Endometrium (tissue), 2 donors: ENCODE results near the gene PPIG.
"Not testable (repeated sequence)": the region's sequence is repeated elsewhere in the genome, so short reads cannot be mapped to it uniquely, and the experiment has no call there.

Experiments
- FAIRE-seq: peaks from 2 replicates; lab custom pipeline; 2012; peaks lifted over from hg19 to GRCh38; lab: Jason Lieb, UNC
- donor health status: control.
- donor health status: control.

Gene PPIG

DNA sequence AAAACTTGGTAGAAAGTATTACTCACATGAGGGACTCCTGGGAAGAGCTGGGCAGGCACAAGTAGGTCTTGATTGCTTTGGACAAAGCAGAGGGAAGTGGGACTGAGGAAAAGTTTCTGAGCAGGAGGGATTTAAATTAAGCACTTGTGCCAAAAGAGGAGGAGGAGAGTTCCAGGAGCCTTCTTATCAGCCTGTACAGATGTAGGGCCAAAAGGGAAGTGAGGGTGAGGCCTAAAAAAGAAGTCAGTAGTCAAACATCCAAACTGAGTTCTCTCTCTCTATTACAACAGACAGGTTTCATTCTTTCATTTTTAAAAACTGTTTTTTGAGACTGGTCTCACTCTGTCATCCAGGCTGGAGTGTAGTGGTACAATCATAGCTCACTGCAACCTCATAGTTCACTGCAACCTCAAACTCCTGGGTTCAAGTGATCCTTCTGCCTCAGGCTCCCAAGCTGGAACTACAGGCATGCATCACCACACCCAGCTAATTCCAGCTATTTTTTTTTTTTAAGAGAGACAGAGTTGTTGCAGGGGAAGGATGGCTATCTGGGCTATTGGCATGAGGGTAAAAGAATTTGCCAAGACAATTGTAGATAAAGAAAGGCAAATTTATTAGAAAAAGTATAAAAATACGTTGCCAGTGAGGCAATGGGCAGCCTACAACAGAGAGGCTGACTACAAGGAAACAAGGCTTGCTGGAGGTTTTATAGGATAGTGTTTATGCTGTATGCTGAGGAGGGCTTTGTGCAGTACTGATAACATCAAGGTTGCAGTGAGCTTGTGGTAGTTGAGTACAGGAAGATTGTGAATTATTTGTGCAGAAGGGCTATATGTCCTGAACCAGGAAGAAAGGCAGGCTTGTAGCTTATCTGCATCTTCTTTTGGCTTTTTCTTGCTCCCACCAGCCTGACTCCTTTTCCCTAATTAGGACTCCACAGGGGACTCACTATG is 81.1 kb downstream of the PPIG start:
- no peak for FAIRE-seq

DNA sequence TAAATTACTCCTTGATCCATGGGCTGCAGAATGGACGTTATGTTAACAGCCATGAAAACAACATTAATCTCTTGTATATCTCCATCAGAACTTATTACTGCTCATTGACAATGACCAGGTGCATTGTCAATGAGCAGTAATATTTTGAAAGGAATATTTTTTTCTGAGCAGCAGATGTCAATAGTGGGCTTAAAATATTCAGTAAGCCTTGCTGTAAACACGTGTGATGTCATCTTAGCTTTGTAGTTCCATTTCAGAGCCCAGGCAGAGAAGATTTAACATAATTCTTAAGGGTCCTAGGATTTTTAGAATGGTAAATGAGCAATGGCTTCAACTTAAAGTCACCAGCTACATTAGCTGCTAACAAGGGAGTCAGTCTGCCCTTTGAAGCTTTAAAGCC is 83.4 kb downstream of the PPIG start:
- FAIRE-seq: no peak

DNA sequence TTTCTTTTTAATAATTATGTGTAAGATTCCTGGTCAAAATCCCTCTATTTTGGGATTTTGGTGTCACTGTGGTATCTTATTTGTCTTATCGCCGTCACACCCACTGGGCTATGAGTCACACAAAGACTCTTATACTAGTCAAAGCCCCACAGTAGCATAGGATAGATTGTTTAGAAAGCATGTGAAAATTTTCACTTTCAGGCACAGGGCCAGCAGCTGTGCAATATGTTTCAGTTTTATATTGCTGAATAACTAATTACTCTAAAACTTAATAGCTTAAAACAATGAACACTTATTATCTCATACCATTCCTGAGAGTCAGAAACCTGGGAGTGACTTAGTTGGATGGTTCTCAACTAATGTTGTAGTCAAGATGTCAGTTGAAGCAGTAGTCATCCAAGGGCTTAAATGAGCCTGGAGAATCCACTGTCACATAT is 86.1 kb downstream of the PPIG start:
- FAIRE-seq: no peak

DNA sequence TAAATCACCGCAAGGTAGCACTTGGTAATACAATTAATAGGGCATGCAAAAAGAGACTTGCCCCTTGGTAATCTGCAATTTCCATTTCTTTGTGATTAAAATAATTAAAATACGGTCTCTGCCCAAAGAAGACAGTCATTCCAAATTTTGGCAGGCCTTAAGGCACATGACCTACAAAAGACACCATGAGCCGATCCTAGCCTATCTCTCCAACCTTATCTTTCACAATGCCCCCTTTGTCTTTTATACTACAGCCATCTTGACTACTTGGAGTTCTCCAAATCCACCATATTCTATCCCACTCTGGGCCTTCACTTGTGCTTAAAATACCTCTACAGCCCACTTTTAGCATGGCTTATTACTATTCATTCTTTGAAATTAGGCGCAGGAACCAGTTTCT is 86.8 kb downstream of the PPIG start:
- no peak for FAIRE-seq

GRCh38 chr2:169672406-169672805 is 88.3 kb downstream of the PPIG start:
- no peak for FAIRE-seq

DNA sequence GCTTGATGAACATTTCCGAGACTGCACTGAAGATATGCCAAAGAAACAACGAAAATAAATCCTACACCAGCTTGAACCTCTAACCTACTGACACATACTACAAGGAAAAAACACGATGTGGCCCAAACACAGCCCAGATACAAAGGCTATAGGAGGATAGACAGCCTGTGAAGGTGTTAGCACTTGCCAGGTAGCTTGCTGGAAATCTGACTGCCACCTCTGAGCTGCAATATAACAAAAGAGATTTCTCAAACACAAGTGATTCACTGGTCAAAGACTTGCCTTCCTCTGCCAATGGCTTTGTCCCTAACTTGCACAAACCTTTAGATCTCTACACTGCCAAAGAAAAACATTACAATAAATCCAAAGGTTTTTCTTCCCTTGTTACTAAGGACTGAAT is 89.0 kb downstream of the PPIG start:
- no peak for FAIRE-seq

GRCh38 chr2:169673921-169674320 is 89.8 kb downstream of the PPIG start:
- FAIRE-seq: no peak

DNA sequence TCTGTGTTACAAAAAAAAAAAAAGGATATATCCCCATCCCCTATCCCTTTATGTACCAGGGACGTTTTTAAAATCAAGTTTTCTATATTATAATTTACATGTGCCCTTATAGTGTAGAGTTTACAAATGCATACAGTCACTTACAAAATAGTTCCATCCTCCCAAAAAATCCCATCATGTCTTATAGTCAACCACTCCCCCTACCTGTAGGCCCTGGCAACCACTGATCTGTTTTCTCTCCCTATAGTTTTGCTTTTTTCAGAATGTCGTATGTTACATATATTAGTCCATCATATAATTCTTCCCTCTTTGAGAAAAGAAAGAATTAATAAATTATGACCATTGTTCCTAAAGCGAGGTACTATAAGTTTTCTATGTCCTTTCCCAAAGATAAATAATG is 92.2 kb downstream of the PPIG start:
- no peak for FAIRE-seq

DNA sequence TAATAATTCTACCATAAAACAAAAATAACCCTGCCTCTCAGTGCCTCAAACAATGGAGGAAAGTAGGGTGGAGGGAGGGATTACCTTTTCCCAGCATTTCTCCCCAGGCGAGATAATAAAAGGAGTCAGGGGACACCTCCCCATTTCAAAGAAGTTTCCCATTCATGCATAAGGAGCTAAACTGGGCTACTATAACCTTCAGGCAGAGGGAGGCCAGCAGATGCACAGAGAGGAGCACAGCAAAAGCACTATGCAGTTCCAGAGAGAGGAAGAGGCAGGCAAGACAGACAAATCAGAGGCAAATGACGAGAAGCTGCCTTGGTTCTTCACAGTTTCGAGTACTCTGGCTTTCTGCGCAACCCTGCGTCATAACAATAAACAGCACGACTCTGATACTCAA is 92.7 kb downstream of the PPIG start:
- no peak for FAIRE-seq

DNA sequence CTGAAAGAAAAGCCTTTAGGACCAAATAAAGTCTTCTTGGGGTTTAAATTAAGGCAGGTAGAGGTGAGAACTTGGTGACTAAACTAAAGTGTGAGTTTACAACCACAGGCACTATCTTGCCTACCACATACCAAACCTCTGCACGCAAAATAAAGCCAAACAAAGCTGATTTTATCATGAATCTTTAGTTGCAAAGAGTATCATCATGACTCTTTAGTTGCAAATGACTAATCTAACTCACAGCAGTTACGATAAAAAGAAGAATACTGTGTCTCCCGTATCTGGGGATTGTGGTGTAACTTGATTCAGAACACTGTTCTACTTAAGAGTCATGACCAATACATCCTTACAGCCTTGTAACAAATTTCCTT is 98.9 kb downstream of the PPIG start:
- no peak for FAIRE-seq

DNA sequence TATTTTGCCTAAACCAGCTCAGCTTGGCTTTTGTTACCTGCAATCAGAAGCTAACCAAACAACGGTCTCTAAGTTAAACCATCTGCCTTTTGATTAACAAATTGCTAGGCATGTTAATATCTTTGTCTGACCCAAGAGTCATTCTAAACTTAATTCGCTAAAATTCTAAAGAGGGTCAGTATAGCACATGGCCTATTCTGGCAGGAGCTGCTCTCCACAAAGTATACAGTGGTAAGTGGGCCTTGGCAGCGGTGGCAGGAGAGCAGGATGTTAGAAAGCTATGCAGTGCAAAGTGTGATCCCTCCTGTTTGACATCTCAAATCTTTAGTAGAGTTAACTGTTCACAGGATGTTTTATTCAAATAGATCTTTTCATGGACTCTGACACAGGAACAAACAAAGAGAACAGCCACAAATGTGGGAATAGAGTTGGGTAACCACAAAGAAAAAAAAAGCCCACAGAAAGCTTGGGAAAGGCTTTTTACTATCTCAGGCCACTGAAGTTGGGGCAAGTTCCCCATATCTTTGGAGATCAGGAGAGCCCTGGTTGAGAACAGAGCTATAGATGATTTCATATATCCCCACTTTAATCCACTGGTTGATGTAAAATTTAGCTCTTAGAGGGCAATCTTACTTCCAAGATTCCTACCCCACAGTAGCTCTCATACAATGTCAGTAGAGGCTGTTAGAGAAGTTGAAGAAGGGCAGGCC is 99.4 kb downstream of the PPIG start:
- FAIRE-seq: no peak

DNA sequence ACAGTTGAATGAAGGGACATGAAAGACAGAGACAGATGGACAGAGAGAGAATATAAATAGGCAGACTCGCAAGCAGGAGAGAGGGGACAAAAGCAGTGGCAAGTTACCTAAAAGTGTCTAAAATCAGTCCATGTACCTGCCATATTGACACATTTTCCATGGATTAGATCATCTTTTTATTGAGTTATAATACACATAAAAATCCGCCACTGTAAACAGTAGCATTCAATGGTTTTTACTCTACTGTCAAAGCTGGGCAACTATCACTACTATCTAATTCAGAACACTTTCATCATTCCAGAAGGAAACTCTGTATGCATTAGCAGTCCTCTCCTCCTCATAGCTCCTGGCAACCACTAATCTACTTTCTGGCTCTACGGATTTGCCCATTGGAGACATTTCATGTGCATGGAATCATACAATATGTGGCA is 100.0 kb downstream of the PPIG start:
- no peak for FAIRE-seq

GRCh38 chr2:169684712-169685111 is 100.6 kb downstream of the PPIG start:
- not testable (repeated sequence) for FAIRE-seq

- not testable (repeated sequence) for FAIRE-seq
Measured at GRCh38 chr2:169686825-169687224, 102.7 kb downstream of the PPIG start.

DNA sequence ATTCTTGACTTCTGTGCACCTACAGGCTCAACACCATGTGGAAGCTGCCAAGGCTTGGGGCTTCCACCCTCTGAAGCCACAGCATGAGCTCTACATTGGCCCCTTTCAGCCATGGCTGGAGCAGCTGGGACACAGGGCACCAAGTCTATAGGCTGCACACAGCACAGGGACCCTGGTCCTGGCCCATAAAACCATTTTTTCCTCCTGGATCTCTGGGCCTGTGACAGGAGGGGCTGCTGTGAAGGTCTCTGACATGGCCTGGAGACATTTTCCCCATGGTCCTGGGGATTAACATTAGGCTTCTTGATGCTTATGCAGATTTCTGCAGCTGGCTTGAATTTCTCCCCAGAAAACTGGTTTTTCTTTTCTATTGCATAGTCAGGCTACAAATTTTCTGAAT is 103.8 kb downstream of the PPIG start:
- FAIRE-seq: not testable (repeated sequence)

GRCh38 chr2:169690958-169691357 is 106.8 kb downstream of the PPIG start:
- no peak for FAIRE-seq
